ENCODE measurements around the gene NCBP3. TPM values are rescaled to one million over a fixed set of nuclear protein-coding genes. Genes with fewer than 3 reads are reported as not detected.
"Not testable (repeated sequence)": the region's sequence is repeated elsewhere in the genome, so short reads cannot be mapped to it uniquely, and the experiment has no call there.

NCBP3 gene
- total and polyA plus RNA-seq, 2 donors from 2014 or later = 14.5 to 41.5 TPM

DNA sequence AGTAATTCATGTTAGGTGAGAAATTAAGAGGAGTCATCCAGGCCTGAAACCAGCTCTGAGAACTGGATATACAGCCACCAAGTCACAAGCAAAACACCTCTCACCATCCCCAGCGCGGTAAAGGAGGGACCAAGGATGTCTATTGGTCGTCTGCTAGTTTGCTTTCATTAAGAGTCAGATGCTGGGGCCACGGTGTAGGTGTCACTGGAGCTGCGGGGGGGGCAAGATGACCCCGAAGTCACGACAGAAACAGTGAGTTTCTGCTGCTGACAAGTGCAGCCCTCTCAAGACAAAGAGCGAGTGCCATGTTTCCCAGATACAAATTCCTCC, 790 bp downstream of the NCBP3 start:
- Histone ChIP-seq H3K4me1 (ENCODE audit: control insufficient read depth in 2 of 3, insufficient read depth in 2 of 3, low read depth in 1 of 3, low read length in 3 of 3) (no peaks in the 10 kb centered on the region), H3K27ac (ENCODE audit: low read depth in 2 of 2, low read length in 2 of 2) (no peak overlapping the region), H3K36me3 (ENCODE audit: control insufficient read depth in 2 of 3, insufficient read depth in 3 of 3, low read length in 3 of 3) (peaks cover 0 to 10% (median 2%) of the 10 kb centered on the region in 3 donors), H3K9me3 (ENCODE audit: control insufficient read depth in 2 of 3, insufficient read depth in 1 of 3, low read length in 3 of 3) (no peaks in the 10 kb centered on the region), H3K4me3 (ENCODE audit: low read length in 3 of 3) (peak overlapping the region; percentile 31 to 86 (median 70)), H3K9ac (ENCODE audit: low read length in 3 of 3) (peak overlapping the region; percentile 6 to 82 (median 21)), H3K27me3 (ENCODE audit: control insufficient read depth, insufficient read depth, low read length) (no peaks in the 10 kb centered on the region)
- TF ChIP-seq, protein P1, sequence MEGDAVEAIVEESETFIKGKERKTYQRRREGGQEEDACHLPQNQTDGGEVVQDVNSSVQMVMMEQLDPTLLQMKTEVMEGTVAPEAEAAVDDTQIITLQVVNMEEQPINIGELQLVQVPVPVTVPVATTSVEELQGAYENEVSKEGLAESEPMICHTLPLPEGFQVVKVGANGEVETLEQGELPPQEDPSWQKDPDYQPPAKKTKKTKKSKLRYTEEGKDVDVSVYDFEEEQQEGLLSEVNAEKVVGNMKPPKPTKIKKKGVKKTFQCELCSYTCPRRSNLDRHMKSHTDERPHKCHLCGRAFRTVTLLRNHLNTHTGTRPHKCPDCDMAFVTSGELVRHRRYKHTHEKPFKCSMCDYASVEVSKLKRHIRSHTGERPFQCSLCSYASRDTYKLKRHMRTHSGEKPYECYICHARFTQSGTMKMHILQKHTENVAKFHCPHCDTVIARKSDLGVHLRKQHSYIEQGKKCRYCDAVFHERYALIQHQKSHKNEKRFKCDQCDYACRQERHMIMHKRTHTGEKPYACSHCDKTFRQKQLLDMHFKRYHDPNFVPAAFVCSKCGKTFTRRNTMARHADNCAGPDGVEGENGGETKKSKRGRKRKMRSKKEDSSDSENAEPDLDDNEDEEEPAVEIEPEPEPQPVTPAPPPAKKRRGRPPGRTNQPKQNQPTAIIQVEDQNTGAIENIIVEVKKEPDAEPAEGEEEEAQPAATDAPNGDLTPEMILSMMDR (IDR thresholded peaks at IDR 0.05; ENCODE audit: borderline replicate concordance, extremely low read depth, insufficient read depth) = no peak
- DNase-seq = peak in 2 of 5 donors; percentile 42 to 56
- intact Hi-C loops (cut with DNase I) = loop anchor here (10.0 kb wide), 1 partner anchor 110 kb away; no protein-coding TSS in a partner anchor
- no peak for FAIRE-seq

DNA sequence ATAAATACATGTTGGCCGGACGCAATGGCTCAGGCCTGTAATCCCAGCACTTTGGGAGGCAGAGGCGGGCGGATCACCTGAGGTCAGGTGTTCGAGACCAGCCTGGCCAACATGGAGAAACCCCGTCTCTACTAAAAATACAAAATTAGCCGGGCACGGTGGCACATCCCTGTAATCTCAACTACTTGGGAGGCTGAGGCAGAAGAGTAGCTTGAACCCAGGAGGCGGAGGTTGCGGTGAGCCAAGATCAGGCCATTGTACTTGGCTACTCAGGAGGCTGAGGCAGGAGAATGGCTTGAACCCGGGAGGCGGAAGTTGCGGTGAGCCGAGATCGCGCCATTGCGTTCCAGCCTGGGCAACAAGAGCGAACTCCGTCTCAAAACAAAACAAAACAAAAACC, 1.5 kb downstream of the NCBP3 start:
- not testable (repeated sequence) for DNase-seq; H3K9me3 ChIP-seq (ENCODE audit: control insufficient read depth in 2 of 3, insufficient read depth in 1 of 3, low read length in 3 of 3); H3K27me3 ChIP-seq (ENCODE audit: control insufficient read depth, insufficient read depth, low read length); H3K4me1 ChIP-seq (ENCODE audit: control insufficient read depth in 2 of 3, insufficient read depth in 2 of 3, low read depth in 1 of 3, low read length in 3 of 3); FAIRE-seq; H3K27ac ChIP-seq (ENCODE audit: low read depth in 2 of 2, low read length in 2 of 2)
- Histone ChIP-seq H3K4me3 (ENCODE audit: low read length in 3 of 3) (peak overlapping the region in 1 of 3 donors; percentile 86), H3K9ac (ENCODE audit: low read length in 3 of 3) (peak overlapping the region in 1 of 3 donors; percentile 82), H3K36me3 (ENCODE audit: control insufficient read depth in 2 of 3, insufficient read depth in 3 of 3, low read length in 3 of 3) (peaks cover 4 to 17% (median 5%) of the 10 kb centered on the region in 3 donors)
- intact Hi-C loops (cut with DNase I) = loop anchor here (10.0 kb wide), 1 partner anchor 110 kb away; no protein-coding TSS in a partner anchor

DNA sequence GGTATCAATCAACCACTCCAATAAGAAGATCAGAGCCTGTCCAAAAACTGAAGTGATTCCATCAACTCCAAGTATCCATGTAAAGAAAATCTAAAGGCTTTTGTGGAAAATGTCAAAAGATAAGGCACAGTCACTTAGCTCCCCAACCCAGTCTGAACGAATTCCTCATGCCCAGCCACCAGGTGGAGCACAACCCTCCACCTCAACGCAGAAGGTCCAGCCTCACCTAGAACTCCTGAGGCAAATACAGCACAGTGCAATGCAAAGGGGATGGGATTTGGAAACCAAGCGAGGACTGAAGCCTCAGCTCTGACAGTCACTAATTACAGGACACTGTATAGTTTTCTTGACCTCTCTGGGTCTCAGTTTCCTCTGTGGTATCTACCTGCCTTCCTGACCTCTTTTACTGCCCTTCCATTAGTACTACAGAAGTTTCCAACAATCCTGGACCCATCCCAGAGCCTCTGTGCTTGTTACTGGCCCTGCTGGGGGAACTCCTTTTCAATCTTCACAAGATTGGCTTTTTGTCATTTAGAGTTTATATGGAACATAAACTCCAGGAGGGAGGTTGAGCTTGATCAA, 2.0 kb downstream of the NCBP3 start:
- TF ChIP-seq, protein P1 (IDR thresholded peaks at IDR 0.05; ENCODE audit: borderline replicate concordance, extremely low read depth, insufficient read depth) = peak; percentile 40
- Histone ChIP-seq H3K27ac (ENCODE audit: low read depth in 2 of 2, low read length in 2 of 2) (no peak overlapping the region), H3K4me3 (ENCODE audit: low read length in 3 of 3) (no peak overlapping the region), H3K9ac (ENCODE audit: low read length in 3 of 3) (no peak overlapping the region), H3K4me1 (ENCODE audit: control insufficient read depth in 2 of 3, insufficient read depth in 2 of 3, low read depth in 1 of 3, low read length in 3 of 3) (no peaks in the 10 kb centered on the region), H3K9me3 (ENCODE audit: control insufficient read depth in 2 of 3, insufficient read depth in 1 of 3, low read length in 3 of 3) (no peaks in the 10 kb centered on the region), H3K27me3 (ENCODE audit: control insufficient read depth, insufficient read depth, low read length) (no peaks in the 10 kb centered on the region), H3K36me3 (ENCODE audit: control insufficient read depth in 2 of 3, insufficient read depth in 3 of 3, low read length in 3 of 3) (peaks cover 4 to 19% (median 6%) of the 10 kb centered on the region in 3 donors)
- DNase-seq = peak in 2 of 5 donors; percentile 19 to 37
- intact Hi-C loops (cut with DNase I) = loop anchor here (10.0 kb wide), 1 partner anchor 109 kb away; no protein-coding TSS in a partner anchor
- FAIRE-seq = no peak

DNA sequence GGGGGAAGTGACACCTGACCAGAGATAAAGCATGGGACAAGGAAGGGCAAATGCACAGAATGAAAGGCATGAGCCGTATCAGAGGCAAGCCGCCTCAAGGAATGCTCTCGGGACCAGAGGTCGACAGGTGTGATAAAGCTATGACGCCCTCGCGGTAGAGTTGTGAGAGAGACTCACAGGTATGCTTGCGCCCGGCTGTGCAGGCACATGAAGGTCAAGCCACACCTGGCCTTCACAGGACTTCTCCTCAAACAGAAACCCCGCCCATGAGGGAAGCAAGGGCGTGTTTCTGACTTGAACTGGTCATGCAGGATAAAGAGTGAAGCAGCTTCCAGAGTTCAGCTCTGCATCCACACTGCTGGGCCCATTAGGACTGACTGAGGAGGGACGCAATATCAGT, 7.8 kb downstream of the NCBP3 start:
- TF ChIP-seq, protein P1 (IDR thresholded peaks at IDR 0.05; ENCODE audit: borderline replicate concordance, extremely low read depth, insufficient read depth) = no peak
- H3K9ac ChIP-seq (ENCODE audit: low read length in 3 of 3) = no peak overlapping the region
- H3K36me3 ChIP-seq (ENCODE audit: control insufficient read depth in 2 of 3, insufficient read depth in 3 of 3, low read length in 3 of 3) = peaks cover 6 to 37% (median 11%) of the 10 kb centered on the region in 3 donors
- intact Hi-C loops (cut with DNase I) = no loop called here
- H3K4me1 ChIP-seq (ENCODE audit: control insufficient read depth in 2 of 3, insufficient read depth in 2 of 3, low read depth in 1 of 3, low read length in 3 of 3) = peaks cover 0 to 5% (median 0%) of the 10 kb centered on the region in 3 donors
- DNase-seq (no peak), FAIRE-seq (no peak)
- H3K27me3 ChIP-seq (ENCODE audit: control insufficient read depth, insufficient read depth, low read length) = no peaks in the 10 kb centered on the region
- no peak overlapping the region for H3K27ac ChIP-seq (ENCODE audit: low read depth in 2 of 2, low read length in 2 of 2)
- no peaks in the 10 kb centered on the region for H3K9me3 ChIP-seq (ENCODE audit: control insufficient read depth in 2 of 3, insufficient read depth in 1 of 3, low read length in 3 of 3)
- H3K4me3 ChIP-seq (ENCODE audit: low read length in 3 of 3) = no peak overlapping the region
